ENCODE data around the gene GRK6.

The GRK6 gene

DNA sequence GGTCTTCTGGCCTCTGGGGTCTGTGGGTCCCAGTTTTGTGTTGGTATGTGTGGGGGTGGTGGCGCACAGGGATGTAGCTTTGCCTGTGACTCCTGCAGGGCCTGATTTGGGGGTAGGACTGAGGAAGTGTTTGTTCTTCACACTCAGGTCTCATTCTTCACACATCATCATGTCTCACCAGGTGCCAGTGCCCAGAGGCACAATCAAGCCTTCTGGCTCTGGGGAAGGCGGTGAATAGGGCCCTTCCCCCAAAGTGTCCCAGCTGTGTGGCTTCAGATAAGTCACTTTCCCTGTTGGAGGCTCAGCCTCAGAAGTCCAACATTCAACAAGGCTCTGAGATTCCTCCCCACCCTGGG lies 41.8 kb downstream of the GRK6 start:
- Histone ChIP-seq H3K4ac (ENCODE audit: low read depth, low read length) (no peak overlapping the region), H4K8ac (ENCODE audit: low read depth, low read length) (no peak overlapping the region), H3K79me2 (ENCODE audit: control insufficient read depth, insufficient read depth, low read length) (peaks cover 45% of the 10 kb centered on the region), H3K56ac (ENCODE audit: low read length) (peak overlapping the region; percentile 34), H2BK120ac (ENCODE audit: low read depth, low read length) (no peak overlapping the region), H3K4me2 (ENCODE audit: low read length) (peak overlapping the region; percentile 15), H3K36me3 (ENCODE audit: control insufficient read depth, insufficient read depth, low read length) (peaks cover 22% of the 10 kb centered on the region), H3K79me1 (ENCODE audit: low read length) (peaks cover 34% of the 10 kb centered on the region), H3K4me1 (ENCODE audit: control insufficient read depth, low read depth, low read length) (peaks cover 19% of the 10 kb centered on the region), H3K27me3 (ENCODE audit: insufficient read depth, low read length, poor library complexity) (no peaks in the 10 kb centered on the region), H4K5ac (ENCODE audit: low read length) (no peak overlapping the region), H3K23ac (ENCODE audit: low read length) (no peak overlapping the region), H2BK5ac (ENCODE audit: low read length) (no peak overlapping the region), H3K18ac (ENCODE audit: low read length) (no peak overlapping the region), H3K27ac (ENCODE audit: low read depth, low read length) (peak overlapping the region; percentile 55), H3K4me3 (ENCODE audit: low read length) (no peak overlapping the region), H2BK15ac (replicated peaks; ENCODE audit: low read depth) (no peak overlapping the region), H2AK5ac (ENCODE audit: low read length) (no peak overlapping the region), H3K9ac (ENCODE audit: low read length) (no peak overlapping the region)
- peak; percentile 98 for DNase-seq
- WGBS (ENCODE audit: extremely low coverage, insufficient coverage, low lambda C conversion rate): no CpG with 5 or more reads among the region's 2 CpGs

DNA sequence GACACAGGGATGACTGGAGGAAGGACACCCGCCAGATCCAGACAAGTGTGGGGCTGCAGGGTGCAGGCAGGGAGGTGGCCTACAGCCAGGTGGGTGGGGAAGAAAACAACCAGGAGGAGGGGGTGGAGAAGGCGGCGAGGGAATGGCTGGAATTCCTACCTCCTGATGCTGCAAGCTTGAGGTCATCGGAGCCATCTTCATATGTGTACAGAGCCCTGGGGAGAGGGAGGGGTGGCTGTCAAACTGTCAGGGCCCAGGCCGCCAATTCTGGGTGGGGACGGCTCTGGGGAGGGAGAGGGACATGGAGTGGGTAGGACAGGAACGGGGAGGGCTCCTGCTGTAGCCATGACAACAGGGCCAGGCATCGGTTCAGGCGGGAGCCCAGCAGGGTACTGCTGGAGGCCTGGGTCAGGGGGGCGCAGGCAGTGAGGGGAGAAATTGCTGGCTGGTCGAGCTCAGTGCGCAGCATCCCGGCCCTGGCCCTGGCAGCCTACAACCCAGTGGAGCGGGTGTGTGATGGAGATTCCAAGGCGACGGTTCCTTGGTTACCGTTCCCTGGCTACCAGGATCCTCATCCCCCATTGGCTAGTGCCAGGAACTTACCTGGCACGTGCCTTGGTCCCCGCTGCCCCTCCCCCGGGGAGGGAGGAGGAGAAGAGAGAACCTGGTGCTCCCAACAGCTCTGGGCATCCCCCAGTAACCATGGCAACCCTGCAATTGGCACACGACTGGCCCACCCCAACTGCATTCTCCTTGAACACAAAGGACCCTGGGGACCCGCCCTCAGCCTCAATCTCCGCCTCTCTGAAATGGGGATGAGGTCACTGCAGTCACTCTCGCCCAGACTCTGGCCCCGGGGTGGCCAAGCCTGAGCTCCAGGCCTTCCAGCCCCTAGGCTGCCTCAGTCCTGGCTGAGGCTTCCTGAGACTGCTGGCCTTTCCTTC lies 42.5 kb downstream of the GRK6 start:
- Histone ChIP-seq H2BK5ac (ENCODE audit: low read length) (no peak overlapping the region), H3K18ac (ENCODE audit: low read length) (no peak overlapping the region), H2BK120ac (ENCODE audit: low read depth, low read length) (no peak overlapping the region), H2AK5ac (ENCODE audit: low read length) (no peak overlapping the region), H3K36me3 (ENCODE audit: control insufficient read depth, insufficient read depth, low read length) (peaks cover 22% of the 10 kb centered on the region), H3K4me2 (ENCODE audit: low read length) (peak overlapping the region; percentile 15), H4K5ac (ENCODE audit: low read length) (no peak overlapping the region), H3K27me3 (ENCODE audit: insufficient read depth, low read length, poor library complexity) (no peaks in the 10 kb centered on the region), H3K4me3 (ENCODE audit: low read length) (no peak overlapping the region), H3K56ac (ENCODE audit: low read length) (peak overlapping the region; percentile 51), H3K9ac (ENCODE audit: low read length) (peak overlapping the region; percentile 39), H4K8ac (ENCODE audit: low read depth, low read length) (no peak overlapping the region), H3K4me1 (ENCODE audit: control insufficient read depth, low read depth, low read length) (peaks cover 21% of the 10 kb centered on the region), H3K4ac (ENCODE audit: low read depth, low read length) (no peak overlapping the region), H3K79me2 (ENCODE audit: control insufficient read depth, insufficient read depth, low read length) (peaks cover 45% of the 10 kb centered on the region), H3K79me1 (ENCODE audit: low read length) (peaks cover 34% of the 10 kb centered on the region), H3K23ac (ENCODE audit: low read length) (no peak overlapping the region), H3K27ac (ENCODE audit: low read depth, low read length) (peak overlapping the region; percentile 55), H2BK15ac (replicated peaks; ENCODE audit: low read depth) (no peak overlapping the region)
- WGBS (ENCODE audit: extremely low coverage, insufficient coverage, low lambda C conversion rate): no CpG with 5 or more reads among the region's 25 CpGs
- DNase-seq: peak; percentile 97

DNA sequence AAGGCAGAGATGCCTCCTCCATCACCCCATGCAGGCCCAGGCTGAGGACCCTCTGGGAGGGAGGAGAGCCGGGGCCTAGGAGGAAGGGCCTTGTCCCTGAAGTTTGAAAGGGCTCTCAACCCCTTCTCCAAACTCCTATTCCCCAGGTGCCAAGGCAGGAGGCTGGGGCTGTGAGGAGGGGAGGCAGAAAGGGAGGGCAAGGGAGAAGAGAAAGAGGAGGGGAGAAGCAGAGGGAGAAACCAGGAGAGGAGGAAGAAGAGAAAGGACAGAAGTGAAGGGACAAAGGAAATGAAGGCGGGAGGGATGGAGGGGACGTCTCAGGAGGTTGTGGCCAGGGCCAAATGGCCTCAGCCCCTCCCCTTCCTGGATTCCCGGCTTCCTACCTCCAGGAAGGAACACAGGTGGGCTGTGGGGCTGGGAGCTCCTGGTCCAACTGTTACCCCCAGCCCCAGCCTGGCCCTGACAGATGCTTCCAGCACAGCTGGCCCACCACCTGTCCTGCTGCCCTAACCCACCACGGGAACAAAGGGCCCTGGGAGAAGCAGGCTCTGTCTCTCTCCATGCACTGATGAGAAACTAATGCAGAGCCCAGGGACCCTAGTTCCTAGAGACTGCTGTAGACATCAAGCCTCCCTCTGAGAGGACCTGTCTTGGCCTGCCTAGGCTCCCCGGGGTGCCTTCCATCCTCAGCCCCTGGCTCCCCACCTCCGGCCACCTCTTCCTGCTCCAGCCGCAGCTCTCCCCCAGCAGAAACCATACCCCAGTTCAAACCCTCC lies 43.5 kb downstream of the GRK6 start:
- H3K4me1 ChIP-seq (ENCODE audit: control insufficient read depth, low read depth, low read length): peaks cover 25% of the 10 kb centered on the region
- H4K5ac ChIP-seq (ENCODE audit: low read length): no peak overlapping the region
- peak overlapping the region; percentile 17 for H2BK5ac ChIP-seq (ENCODE audit: low read length)
- H2BK15ac ChIP-seq (replicated peaks; ENCODE audit: low read depth): no peak overlapping the region
- H3K4me2 ChIP-seq (ENCODE audit: low read length): no peak overlapping the region
- H3K27ac ChIP-seq (ENCODE audit: low read depth, low read length): peak overlapping the region; percentile 18
- no CpG with 5 or more reads among the region's 8 CpGs for WGBS (ENCODE audit: extremely low coverage, insufficient coverage, low lambda C conversion rate)
- no peaks in the 10 kb centered on the region for H3K27me3 ChIP-seq (ENCODE audit: insufficient read depth, low read length, poor library complexity)
- H3K4ac ChIP-seq (ENCODE audit: low read depth, low read length): no peak overlapping the region
- H3K36me3 ChIP-seq (ENCODE audit: control insufficient read depth, insufficient read depth, low read length): peaks cover 22% of the 10 kb centered on the region
- peak overlapping the region; percentile 53 for H3K56ac ChIP-seq (ENCODE audit: low read length)
- H2BK120ac ChIP-seq (ENCODE audit: low read depth, low read length): no peak overlapping the region
- no peak overlapping the region for H4K8ac ChIP-seq (ENCODE audit: low read depth, low read length)
- peak overlapping the region; percentile 39 for H3K9ac ChIP-seq (ENCODE audit: low read length)
- H3K18ac ChIP-seq (ENCODE audit: low read length): no peak overlapping the region
- peaks cover 45% of the 10 kb centered on the region for H3K79me2 ChIP-seq (ENCODE audit: control insufficient read depth, insufficient read depth, low read length)
- no peak for DNase-seq
- no peak overlapping the region for H3K4me3 ChIP-seq (ENCODE audit: low read length)
- peaks cover 34% of the 10 kb centered on the region for H3K79me1 ChIP-seq (ENCODE audit: low read length)
- H2AK5ac ChIP-seq (ENCODE audit: low read length): no peak overlapping the region
- H3K23ac ChIP-seq (ENCODE audit: low read length): no peak overlapping the region

DNA sequence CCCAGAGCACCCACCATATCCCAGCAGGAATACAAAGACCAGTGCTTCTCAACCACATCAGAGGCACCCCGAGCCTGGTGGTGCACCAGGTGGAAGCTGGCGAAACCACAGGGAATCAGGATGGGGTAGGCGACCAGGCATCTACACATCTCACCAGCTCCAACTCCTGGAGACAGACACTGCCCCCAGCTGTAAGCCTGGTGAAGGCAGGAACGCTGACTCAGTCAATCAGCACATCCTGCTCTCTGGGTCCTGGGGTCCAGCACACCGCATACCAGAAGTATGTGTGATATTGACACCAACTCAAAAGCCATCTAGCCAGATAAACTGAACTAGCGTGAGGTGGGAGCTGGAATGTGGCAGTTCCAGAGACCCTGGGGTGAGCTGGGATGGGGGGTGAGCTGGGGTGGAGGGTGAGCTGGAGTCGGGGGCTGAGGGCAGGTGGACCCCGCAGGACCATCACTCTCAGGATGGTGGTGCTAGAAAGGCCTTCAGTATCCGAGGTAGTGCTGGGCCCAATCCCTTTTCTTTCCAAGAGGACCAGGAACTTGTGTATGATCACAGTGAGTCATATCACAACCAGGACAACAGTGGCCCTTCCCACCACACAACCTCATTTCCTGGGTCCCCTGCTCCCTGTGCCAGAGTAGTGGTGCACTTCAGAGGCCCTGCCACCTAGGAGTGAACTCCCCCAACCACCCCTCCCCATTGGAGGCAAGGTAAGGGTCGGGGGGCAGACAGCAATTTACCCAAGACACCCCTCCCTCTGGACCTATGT lies 44.5 kb downstream of the GRK6 start:
- Histone ChIP-seq H3K56ac (ENCODE audit: low read length) (peak overlapping the region; percentile 27), H2BK5ac (ENCODE audit: low read length) (no peak overlapping the region), H2AK5ac (ENCODE audit: low read length) (no peak overlapping the region), H3K23ac (ENCODE audit: low read length) (no peak overlapping the region), H3K79me1 (ENCODE audit: low read length) (peaks cover 31% of the 10 kb centered on the region), H3K27me3 (ENCODE audit: insufficient read depth, low read length, poor library complexity) (no peaks in the 10 kb centered on the region), H3K4me2 (ENCODE audit: low read length) (no peak overlapping the region), H2BK15ac (replicated peaks; ENCODE audit: low read depth) (no peak overlapping the region), H2BK120ac (ENCODE audit: low read depth, low read length) (no peak overlapping the region), H3K27ac (ENCODE audit: low read depth, low read length) (no peak overlapping the region), H3K79me2 (ENCODE audit: control insufficient read depth, insufficient read depth, low read length) (peaks cover 45% of the 10 kb centered on the region), H3K4me3 (ENCODE audit: low read length) (no peak overlapping the region), H3K36me3 (ENCODE audit: control insufficient read depth, insufficient read depth, low read length) (peaks cover 17% of the 10 kb centered on the region), H3K4ac (ENCODE audit: low read depth, low read length) (no peak overlapping the region), H3K4me1 (ENCODE audit: control insufficient read depth, low read depth, low read length) (peaks cover 26% of the 10 kb centered on the region), H3K18ac (ENCODE audit: low read length) (no peak overlapping the region), H4K5ac (ENCODE audit: low read length) (no peak overlapping the region), H3K9ac (ENCODE audit: low read length) (peak overlapping the region; percentile 37), H4K8ac (ENCODE audit: low read depth, low read length) (no peak overlapping the region)
- no CpG with 5 or more reads among the region's 10 CpGs for WGBS (ENCODE audit: extremely low coverage, insufficient coverage, low lambda C conversion rate)
- peak; percentile 76 for DNase-seq

DNA sequence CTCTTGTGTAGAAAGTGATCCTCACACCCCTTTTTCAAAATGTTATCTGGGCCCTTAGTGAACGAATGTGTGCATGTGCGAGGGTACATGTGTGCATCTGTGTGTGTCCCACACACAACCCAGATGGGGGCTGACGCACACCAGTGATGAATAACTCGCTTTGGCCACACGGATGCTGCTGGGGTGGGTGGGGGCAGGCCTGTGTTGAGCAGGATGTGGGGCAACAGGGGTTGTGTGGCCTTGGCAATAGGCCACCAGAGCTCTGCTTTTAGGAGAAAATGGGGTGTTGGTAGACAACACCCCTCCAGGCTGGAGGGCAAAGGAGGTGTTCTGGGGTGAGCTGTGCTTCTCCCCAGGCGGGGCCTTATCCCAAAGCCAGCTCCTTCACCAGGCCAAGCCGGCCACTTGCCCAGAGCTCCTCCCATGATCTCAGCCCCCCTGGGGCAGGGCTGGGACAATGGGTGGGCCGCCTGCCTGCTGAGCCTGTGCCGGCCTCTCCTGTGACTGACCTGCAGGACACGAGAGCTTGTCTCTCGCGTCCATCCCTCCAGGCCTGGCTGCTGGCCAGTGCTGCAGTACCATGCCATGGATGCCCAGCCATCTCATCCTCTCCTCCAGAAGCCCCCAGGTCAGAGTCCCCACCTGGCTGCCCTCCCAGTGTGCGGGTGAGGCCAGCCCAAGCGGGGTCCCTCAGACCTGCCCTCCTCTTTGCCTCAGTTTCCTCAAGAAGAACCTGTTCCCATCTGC lies 45.3 kb downstream of the GRK6 start:
- peaks cover 9% of the 10 kb centered on the region for H3K36me3 ChIP-seq (ENCODE audit: control insufficient read depth, insufficient read depth, low read length)

More for the DNA sequence above, 45.3 kb downstream of the GRK6 start:
- no peak overlapping the region for H2BK120ac ChIP-seq (ENCODE audit: low read depth, low read length)
- peak overlapping the region; percentile 72 for H3K4me2 ChIP-seq (ENCODE audit: low read length)
- DNase-seq: no peak
- peaks cover 45% of the 10 kb centered on the region for H3K79me2 ChIP-seq (ENCODE audit: control insufficient read depth, insufficient read depth, low read length)
- peak overlapping the region; percentile 59 for H3K23ac ChIP-seq (ENCODE audit: low read length)
- H3K27me3 ChIP-seq (ENCODE audit: insufficient read depth, low read length, poor library complexity): no peaks in the 10 kb centered on the region
- peak overlapping the region; percentile 94 for H3K9ac ChIP-seq (ENCODE audit: low read length)
- H3K79me1 ChIP-seq (ENCODE audit: low read length): peaks cover 26% of the 10 kb centered on the region
- H4K8ac ChIP-seq (ENCODE audit: low read depth, low read length): no peak overlapping the region
- H3K4ac ChIP-seq (ENCODE audit: low read depth, low read length): no peak overlapping the region
- H3K4me3 ChIP-seq (ENCODE audit: low read length): peak overlapping the region; percentile 78
- no peak overlapping the region for H2AK5ac ChIP-seq (ENCODE audit: low read length)
- no CpG with 5 or more reads among the region's 14 CpGs for WGBS (ENCODE audit: extremely low coverage, insufficient coverage, low lambda C conversion rate)
- H2BK15ac ChIP-seq (replicated peaks; ENCODE audit: low read depth): no peak overlapping the region
- H3K27ac ChIP-seq (ENCODE audit: low read depth, low read length): no peak overlapping the region
- no peak overlapping the region for H2BK5ac ChIP-seq (ENCODE audit: low read length)
- peaks cover 26% of the 10 kb centered on the region for H3K4me1 ChIP-seq (ENCODE audit: control insufficient read depth, low read depth, low read length)
- H4K5ac ChIP-seq (ENCODE audit: low read length): no peak overlapping the region
- peak overlapping the region; percentile 94 for H3K18ac ChIP-seq (ENCODE audit: low read length)
- peak overlapping the region; percentile 97 for H3K56ac ChIP-seq (ENCODE audit: low read length)
